ENCODE data around the gene STUB1.

GRCh38 chr16:633336-634050 is 46.7 kb upstream of the STUB1 start:
- TF ChIP-seq EZH2phosphoT487 (IDR thresholded peaks at IDR 0.05; ENCODE audit: unreplicated experiment) (no peak), EZH2 (IDR thresholded peaks at IDR 0.05; ENCODE audit: low read depth, unreplicated experiment) (no peak), POLR2AphosphoS5 (IDR thresholded peaks at IDR 0.05; ENCODE audit: low read depth) (no peak), ZNF331 (CRISPR knock-in tag; IDR thresholded peaks at IDR 0.05; ENCODE audit: low read depth) (no peak), JUNB (IDR thresholded peaks at IDR 0.05; ENCODE audit: unreplicated experiment) (no peak), REST (IDR thresholded peaks at IDR 0.05; ENCODE audit: unreplicated experiment) (no peak), CREB1 (CRISPR knock-in tag; IDR thresholded peaks at IDR 0.05; ENCODE audit: low read depth) (no peak), STAT1 (IDR thresholded peaks at IDR 0.05; ENCODE audit: unreplicated experiment) (no peak), ZNF114 (CRISPR knock-in tag; IDR thresholded peaks at IDR 0.05) (no peak), NANOG (IDR thresholded peaks at IDR 0.05; ENCODE audit: borderline replicate concordance) (no peak)
- TF ChIP-seq, protein P1, sequence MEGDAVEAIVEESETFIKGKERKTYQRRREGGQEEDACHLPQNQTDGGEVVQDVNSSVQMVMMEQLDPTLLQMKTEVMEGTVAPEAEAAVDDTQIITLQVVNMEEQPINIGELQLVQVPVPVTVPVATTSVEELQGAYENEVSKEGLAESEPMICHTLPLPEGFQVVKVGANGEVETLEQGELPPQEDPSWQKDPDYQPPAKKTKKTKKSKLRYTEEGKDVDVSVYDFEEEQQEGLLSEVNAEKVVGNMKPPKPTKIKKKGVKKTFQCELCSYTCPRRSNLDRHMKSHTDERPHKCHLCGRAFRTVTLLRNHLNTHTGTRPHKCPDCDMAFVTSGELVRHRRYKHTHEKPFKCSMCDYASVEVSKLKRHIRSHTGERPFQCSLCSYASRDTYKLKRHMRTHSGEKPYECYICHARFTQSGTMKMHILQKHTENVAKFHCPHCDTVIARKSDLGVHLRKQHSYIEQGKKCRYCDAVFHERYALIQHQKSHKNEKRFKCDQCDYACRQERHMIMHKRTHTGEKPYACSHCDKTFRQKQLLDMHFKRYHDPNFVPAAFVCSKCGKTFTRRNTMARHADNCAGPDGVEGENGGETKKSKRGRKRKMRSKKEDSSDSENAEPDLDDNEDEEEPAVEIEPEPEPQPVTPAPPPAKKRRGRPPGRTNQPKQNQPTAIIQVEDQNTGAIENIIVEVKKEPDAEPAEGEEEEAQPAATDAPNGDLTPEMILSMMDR (conservative IDR thresholded peaks at IDR 0.05; ENCODE audit: low read depth in 2 of 2): no peak

Data from GM23338 (cell line).